ENCODE data around the gene MACROD2. TPM values are rescaled to one million over a fixed set of nuclear protein-coding genes. Genes with fewer than 3 reads are reported as not detected.
"Not testable (repeated sequence)": the region's sequence is repeated elsewhere in the genome, so short reads cannot be mapped to it uniquely, and the experiment has no call there.

MACROD2 gene
- total RNA-seq, 2 donors from 2014 or later, result 0.95 to 4.2 TPM

GRCh38 chr20:16011056-16011455, 2015.7 kb downstream of the MACROD2 start:
- TF ChIP-seq, protein P1, sequence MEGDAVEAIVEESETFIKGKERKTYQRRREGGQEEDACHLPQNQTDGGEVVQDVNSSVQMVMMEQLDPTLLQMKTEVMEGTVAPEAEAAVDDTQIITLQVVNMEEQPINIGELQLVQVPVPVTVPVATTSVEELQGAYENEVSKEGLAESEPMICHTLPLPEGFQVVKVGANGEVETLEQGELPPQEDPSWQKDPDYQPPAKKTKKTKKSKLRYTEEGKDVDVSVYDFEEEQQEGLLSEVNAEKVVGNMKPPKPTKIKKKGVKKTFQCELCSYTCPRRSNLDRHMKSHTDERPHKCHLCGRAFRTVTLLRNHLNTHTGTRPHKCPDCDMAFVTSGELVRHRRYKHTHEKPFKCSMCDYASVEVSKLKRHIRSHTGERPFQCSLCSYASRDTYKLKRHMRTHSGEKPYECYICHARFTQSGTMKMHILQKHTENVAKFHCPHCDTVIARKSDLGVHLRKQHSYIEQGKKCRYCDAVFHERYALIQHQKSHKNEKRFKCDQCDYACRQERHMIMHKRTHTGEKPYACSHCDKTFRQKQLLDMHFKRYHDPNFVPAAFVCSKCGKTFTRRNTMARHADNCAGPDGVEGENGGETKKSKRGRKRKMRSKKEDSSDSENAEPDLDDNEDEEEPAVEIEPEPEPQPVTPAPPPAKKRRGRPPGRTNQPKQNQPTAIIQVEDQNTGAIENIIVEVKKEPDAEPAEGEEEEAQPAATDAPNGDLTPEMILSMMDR (IDR thresholded peaks at IDR 0.05), result no peak
- Histone ChIP-seq H3K36me3 (no peaks in the 10 kb centered on the region), H3K4me1 (ENCODE audit: control insufficient read depth in 1 of 2, low read depth in 2 of 2) (no peaks in the 10 kb centered on the region), H3K27me3 (replicated peaks; ENCODE audit: insufficient read depth) (no peaks in the 10 kb centered on the region), H3K9me3 (no peaks in the 10 kb centered on the region), H3K4me3 (no peak overlapping the region), H3K27ac (no peak overlapping the region)
- DNase-seq (ENCODE audit: low spot score) (no peak), ATAC-seq (ENCODE audit: insufficient number of reproducible peaks, low FRiP score, low read depth) (no peak)

GRCh38 chr20:16011519-16011918, 2016.2 kb downstream of the MACROD2 start:
- no peak for DNase-seq (ENCODE audit: low spot score)
- Histone ChIP-seq H3K9me3 (no peaks in the 10 kb centered on the region), H3K36me3 (no peaks in the 10 kb centered on the region), H3K27me3 (replicated peaks; ENCODE audit: insufficient read depth) (no peaks in the 10 kb centered on the region), H3K27ac (no peak overlapping the region), H3K4me3 (no peak overlapping the region), H3K4me1 (ENCODE audit: control insufficient read depth in 1 of 2, low read depth in 2 of 2) (no peaks in the 10 kb centered on the region)
- no peak for ATAC-seq (ENCODE audit: insufficient number of reproducible peaks, low FRiP score, low read depth)
- TF ChIP-seq, protein P1 (IDR thresholded peaks at IDR 0.05), result no peak

DNA sequence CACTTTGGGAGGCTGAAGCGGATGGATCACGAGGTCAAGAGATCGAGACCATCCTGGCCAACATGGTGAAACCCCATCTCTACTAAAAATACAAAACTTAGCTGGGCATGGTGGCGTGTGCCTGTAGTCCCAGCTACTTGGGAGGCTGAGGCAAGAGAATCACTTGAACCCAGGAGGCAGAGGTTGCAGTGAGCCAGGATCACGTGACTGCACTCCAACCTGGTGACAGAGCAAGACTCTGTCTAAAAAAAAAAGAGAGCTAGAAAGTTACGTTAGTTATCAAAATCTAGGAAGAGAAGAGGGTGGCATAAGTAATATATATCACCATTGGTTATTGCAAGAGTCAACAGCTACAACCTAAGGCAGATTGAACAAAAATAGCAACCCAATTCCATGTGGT, 2017.6 kb downstream of the MACROD2 start:
- ATAC-seq (ENCODE audit: insufficient number of reproducible peaks, low FRiP score, low read depth); H3K27me3 ChIP-seq (replicated peaks; ENCODE audit: insufficient read depth); DNase-seq (ENCODE audit: low spot score); H3K4me3 ChIP-seq; H3K27ac ChIP-seq; H3K9me3 ChIP-seq; H3K4me1 ChIP-seq (ENCODE audit: control insufficient read depth in 1 of 2, low read depth in 2 of 2); H3K36me3 ChIP-seq: not testable (repeated sequence)

DNA sequence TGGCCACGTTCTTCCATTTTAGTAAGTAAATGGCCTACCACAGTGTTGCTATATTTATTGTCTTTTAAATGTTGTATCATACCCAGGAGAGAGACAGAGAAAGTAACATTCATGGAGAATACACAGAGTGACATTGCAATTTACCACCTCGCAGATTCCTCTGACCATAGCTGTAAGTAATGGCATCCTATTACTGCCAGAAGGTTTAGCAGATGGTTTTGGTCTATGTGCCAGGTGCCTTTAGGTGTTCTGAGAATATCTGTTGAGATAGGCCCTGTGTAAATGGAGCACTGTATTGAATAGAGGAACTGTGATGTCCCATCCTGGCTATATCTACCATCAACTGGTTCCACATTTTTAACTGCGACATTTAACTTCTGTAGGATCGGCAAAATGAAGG, 2018.3 kb downstream of the MACROD2 start:
- no peak for DNase-seq (ENCODE audit: low spot score)
- Histone ChIP-seq H3K4me3 (no peak overlapping the region), H3K36me3 (no peaks in the 10 kb centered on the region), H3K4me1 (ENCODE audit: control insufficient read depth in 1 of 2, low read depth in 2 of 2) (no peaks in the 10 kb centered on the region), H3K9me3 (no peaks in the 10 kb centered on the region), H3K27me3 (replicated peaks; ENCODE audit: insufficient read depth) (no peaks in the 10 kb centered on the region), H3K27ac (no peak overlapping the region)
- TF ChIP-seq, protein P1 (IDR thresholded peaks at IDR 0.05), result no peak
- no peak for ATAC-seq (ENCODE audit: insufficient number of reproducible peaks, low FRiP score, low read depth)

DNA sequence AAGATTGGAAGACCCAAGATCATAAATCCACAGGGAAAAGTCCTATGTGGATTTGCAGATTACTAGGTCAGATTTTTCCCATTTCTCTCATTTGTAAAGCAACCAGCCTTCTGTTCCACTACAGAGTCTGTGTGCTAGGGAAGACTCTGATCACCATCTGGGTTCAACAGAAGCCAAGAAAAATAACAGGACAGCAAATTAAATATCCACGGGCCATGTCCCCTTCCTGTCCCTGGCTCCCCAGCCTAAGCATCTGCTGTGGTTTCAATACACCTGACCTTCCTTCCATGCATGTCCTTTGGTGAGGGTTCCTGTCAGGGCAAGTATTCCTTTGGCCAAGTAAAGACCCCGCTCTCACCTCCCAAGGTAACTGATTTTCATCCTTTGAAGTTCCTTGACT, 2019.1 kb downstream of the MACROD2 start:
- H3K27me3 ChIP-seq (replicated peaks; ENCODE audit: insufficient read depth), result no peaks in the 10 kb centered on the region
- ATAC-seq (ENCODE audit: insufficient number of reproducible peaks, low FRiP score, low read depth), result no peak
- no peaks in the 10 kb centered on the region for H3K36me3 ChIP-seq
- no peak overlapping the region for H3K4me3 ChIP-seq
- no peaks in the 10 kb centered on the region for H3K4me1 ChIP-seq (ENCODE audit: control insufficient read depth in 1 of 2, low read depth in 2 of 2)
- no peak for DNase-seq (ENCODE audit: low spot score)
- TF ChIP-seq, protein P1 (IDR thresholded peaks at IDR 0.05), result no peak
- no peak overlapping the region for H3K27ac ChIP-seq
- no peaks in the 10 kb centered on the region for H3K9me3 ChIP-seq

GRCh38 chr20:16017656-16018055, 2022.3 kb downstream of the MACROD2 start:
- H3K9me3 ChIP-seq, result no peaks in the 10 kb centered on the region
- TF ChIP-seq, protein P1 (IDR thresholded peaks at IDR 0.05), result no peak
- DNase-seq (ENCODE audit: low spot score), result no peak
- H3K4me1 ChIP-seq (ENCODE audit: control insufficient read depth in 1 of 2, low read depth in 2 of 2), result no peaks in the 10 kb centered on the region
- no peak overlapping the region for H3K27ac ChIP-seq
- H3K4me3 ChIP-seq, result no peak overlapping the region
- ATAC-seq (ENCODE audit: insufficient number of reproducible peaks, low FRiP score, low read depth), result no peak
- no peaks in the 10 kb centered on the region for H3K27me3 ChIP-seq (replicated peaks; ENCODE audit: insufficient read depth)
- H3K36me3 ChIP-seq, result no peaks in the 10 kb centered on the region
